Mesothelial cell of epicardium (in vitro differentiated cells): Measurements from ENCODE around the gene CDKN2C. TPM values are rescaled to one million over a fixed set of nuclear protein-coding genes. Genes with fewer than 3 reads are reported as not detected.
"Not testable (repeated sequence)": the region's sequence is repeated elsewhere in the genome, so short reads cannot be mapped to it uniquely, and the experiment has no call there.

Experiments
- DNase-seq, 2 experiments: peaks; one replicate each; pipeline ENCODE4 v3.0.0; 2021; ENCODE audit warnings: low spot score in 2 of 2; ENCODE audit not compliant: unreplicated experiment in 2 of 2
- H3K27ac Mint-ChIP-seq: 2 replicates; pipeline ENCODE4 v1.8.0; 2021; ENCODE audit warnings: mixed read lengths
- H3K27me3 Mint-ChIP-seq: 2 replicates; pipeline ENCODE4 v1.8.0; 2021; ENCODE audit warnings: low read depth, mixed read lengths
- H3K36me3 Mint-ChIP-seq: 2 replicates; pipeline ENCODE4 v1.8.0; 2021; ENCODE audit warnings: mixed read lengths
- H3K4me1 Mint-ChIP-seq: 2 replicates; pipeline ENCODE4 v1.8.0; 2021; ENCODE audit warnings: mixed read lengths
- H3K4me3 Mint-ChIP-seq: 2 replicates; pipeline ENCODE4 v1.8.0; 2021; ENCODE audit warnings: mild to moderate bottlenecking, moderate library complexity, mixed read lengths
- H3K9me3 Mint-ChIP-seq: 2 replicates; pipeline ENCODE4 v1.8.0; 2021; ENCODE audit warnings: mixed read lengths
- CTCF ChIP-seq: fragments of 200-600 bp; sonication (generic); IDR thresholded peaks from one replicate; pipeline ENCODE4 v1.5.0; 2021; ENCODE audit warnings: antibody characterized with exemption; ENCODE audit not compliant: unreplicated experiment
- total RNA-seq: library from RNA; stranded (reverse); gene quantifications from 3 replicates; pipeline ENCODE4 v1.2.1, GENCODE V29; 2021

CDKN2C gene
- total RNA-seq, 1 donor from 2014 or later, result 0.67 TPM

DNA sequence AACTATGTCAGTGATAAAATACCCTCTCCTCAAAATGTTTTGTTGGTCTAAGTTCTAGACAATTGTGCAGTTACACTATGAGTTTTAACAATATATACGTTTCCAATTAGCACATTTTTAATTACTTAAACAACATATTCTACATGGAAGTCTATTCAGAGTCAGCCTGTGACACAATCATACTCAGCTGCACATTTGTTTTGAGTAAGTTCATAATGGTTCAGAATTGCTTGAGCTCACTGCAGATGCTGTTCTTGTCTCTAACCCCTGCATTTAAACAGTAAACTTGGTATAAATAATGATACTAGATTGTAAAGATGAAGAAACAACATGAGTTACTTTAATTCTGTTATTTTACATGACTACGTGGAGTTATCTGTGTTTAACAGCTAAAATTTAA is 30.6 kb downstream of the CDKN2C start:
- Mint-ChIP-seq H3K4me3 (no peak overlapping the region), H3K27ac (no peak overlapping the region), H3K9me3 (no peaks in the 10 kb centered on the region), H3K4me1 (no peaks in the 10 kb centered on the region), H3K27me3 (peaks cover 40% of the 10 kb centered on the region), H3K36me3 (no peaks in the 10 kb centered on the region)
- TF ChIP-seq CTCF, result no peak
- DNase-seq, result no peak

DNA sequence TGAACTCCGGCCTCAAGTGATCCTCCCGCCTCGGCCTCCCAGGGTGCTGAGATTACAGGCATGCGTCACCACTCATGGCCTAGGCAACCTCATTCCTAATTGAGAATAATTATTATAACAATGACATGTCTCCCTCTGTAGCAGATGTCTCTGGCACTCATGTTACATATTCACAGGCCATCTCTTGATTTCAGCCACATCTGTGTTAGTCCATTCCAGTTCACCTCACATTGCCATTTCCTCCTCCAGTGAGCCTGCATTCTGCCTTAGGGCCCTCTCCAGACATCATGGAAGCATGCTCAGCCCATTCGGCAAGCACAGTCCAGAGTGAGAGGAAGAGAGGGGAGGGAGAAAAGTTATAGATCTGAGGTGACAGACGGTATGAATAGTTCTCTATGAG is 32.5 kb downstream of the CDKN2C start:
- Mint-ChIP-seq H3K4me3 (no peak overlapping the region), H3K36me3 (no peaks in the 10 kb centered on the region), H3K9me3 (no peaks in the 10 kb centered on the region), H3K4me1 (no peaks in the 10 kb centered on the region), H3K27me3 (peaks cover 40% of the 10 kb centered on the region), H3K27ac (no peak overlapping the region)
- DNase-seq, result no peak
- TF ChIP-seq CTCF, result no peak

- not testable (repeated sequence) for H3K36me3 Mint-ChIP-seq, DNase-seq, H3K27ac Mint-ChIP-seq, H3K4me3 Mint-ChIP-seq, H3K9me3 Mint-ChIP-seq, H3K4me1 Mint-ChIP-seq
- H3K27me3 Mint-ChIP-seq, result peaks cover 39% of the 10 kb centered on the region
Observed at GRCh38 chr1:51005549-51005948, 35.5 kb downstream of the CDKN2C start.

DNA sequence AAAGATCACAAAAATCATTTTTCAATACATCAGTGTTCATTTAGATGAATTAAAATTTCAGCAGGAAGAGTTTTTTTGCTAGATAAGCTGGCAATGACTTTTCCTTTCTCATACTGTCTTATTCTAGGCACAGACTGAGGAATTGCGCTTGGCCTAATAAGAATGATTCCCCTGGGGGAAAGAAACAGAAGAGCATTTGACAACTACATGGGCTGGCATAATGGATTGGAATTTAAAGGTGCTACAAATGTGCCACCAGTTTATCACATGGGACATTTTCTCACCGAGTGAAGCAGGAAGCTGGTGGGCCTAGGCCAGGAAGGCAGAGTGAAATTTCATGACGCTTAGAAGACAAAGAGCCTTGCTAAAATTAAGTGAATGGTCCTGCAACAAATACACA is 39.3 kb downstream of the CDKN2C start:
- no peak overlapping the region for H3K27ac Mint-ChIP-seq
- no peak overlapping the region for H3K4me3 Mint-ChIP-seq
- H3K4me1 Mint-ChIP-seq, result no peaks in the 10 kb centered on the region
- no peak for DNase-seq
- H3K27me3 Mint-ChIP-seq, result peaks cover 34% of the 10 kb centered on the region
- no peak for TF ChIP-seq CTCF
- no peaks in the 10 kb centered on the region for H3K36me3 Mint-ChIP-seq
- peaks cover 9% of the 10 kb centered on the region for H3K9me3 Mint-ChIP-seq

DNA sequence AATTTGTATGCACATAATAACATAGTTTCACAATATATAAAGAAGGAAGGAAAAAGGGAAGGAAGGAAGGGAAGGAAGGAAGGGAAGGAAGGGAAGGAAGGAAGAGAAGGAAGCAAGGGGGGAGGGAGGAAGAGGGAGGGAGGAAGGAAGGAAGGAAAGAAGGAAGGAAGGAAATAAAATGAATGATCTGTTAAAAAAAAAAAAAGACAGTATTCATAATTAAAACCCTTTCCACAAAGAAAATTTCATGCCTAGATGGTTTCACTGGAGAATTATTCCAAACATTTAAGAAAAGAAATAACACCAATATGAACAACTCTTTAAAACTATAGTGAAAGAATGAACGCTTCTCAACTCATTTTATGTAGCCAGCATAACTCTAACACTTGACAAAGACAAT is 44.8 kb downstream of the CDKN2C start:
- Mint-ChIP-seq H3K36me3 (no peaks in the 10 kb centered on the region), H3K9me3 (peaks cover 9% of the 10 kb centered on the region), H3K4me1 (no peaks in the 10 kb centered on the region), H3K27me3 (peaks cover 31% of the 10 kb centered on the region), H3K27ac (no peak overlapping the region), H3K4me3 (no peak overlapping the region)
- no peak for DNase-seq
- no peak for TF ChIP-seq CTCF

DNA sequence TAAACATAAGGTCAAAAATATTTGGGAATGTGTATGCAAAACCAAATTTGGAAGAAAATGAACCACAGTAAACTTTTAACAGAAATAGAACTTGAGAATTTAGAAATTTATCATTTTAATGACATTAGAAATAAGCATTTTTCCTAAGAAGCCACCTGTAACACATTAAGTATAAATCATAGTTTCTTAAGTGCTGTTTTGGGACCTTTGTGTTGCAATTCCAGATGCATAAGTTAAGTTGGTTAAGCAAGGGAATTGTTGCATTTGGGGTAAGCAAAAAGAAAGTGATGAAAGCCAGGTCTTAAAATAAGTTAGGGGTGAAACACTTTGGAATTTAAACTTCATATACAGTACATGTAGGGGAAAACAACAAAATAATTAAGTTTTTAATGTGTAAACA is 49.8 kb downstream of the CDKN2C start:
- DNase-seq, result no peak
- peaks cover 9% of the 10 kb centered on the region for H3K9me3 Mint-ChIP-seq

More for the DNA sequence above, 49.8 kb downstream of the CDKN2C start:
- Mint-ChIP-seq H3K27me3 (peaks cover 23% of the 10 kb centered on the region), H3K27ac (no peak overlapping the region), H3K4me1 (no peaks in the 10 kb centered on the region), H3K4me3 (no peak overlapping the region), H3K36me3 (no peaks in the 10 kb centered on the region)
- no peak for TF ChIP-seq CTCF

Other genes starting within 250 kb of the CDKN2C start
- gene FAF1, start 10.0 kb upstream of the CDKN2C start, total RNA-seq, result 43.2 to 47.6 TPM (median 44.4 TPM) in 3 replicates
- gene C1orf185, start 132.0 kb downstream of the CDKN2C start, total RNA-seq, result not detected in 3 replicates